WERI-Rb-1 (cell line): ENCODE results near the gene CDH19.

ENCODE experiments used
- DNase-seq: peaks from one replicate; pipeline ENCODE4 v3.0.0-alpha.2; 2020
- H3K27ac ChIP-seq: fragments of 250-450 bp; sonication (Bioruptor Pico); 2 replicates; pipeline ENCODE4 v1.5.1; 2020; ENCODE audit warnings: mild to moderate bottlenecking, moderate library complexity
- H3K27me3 ChIP-seq: fragments of 250-450 bp; sonication (Bioruptor Pico); 2 replicates; pipeline ENCODE4 v1.5.1; 2021; ENCODE audit warnings: mild to moderate bottlenecking, low read depth, moderate library complexity; ENCODE audit not compliant: insufficient read depth, severe bottlenecking
- H3K36me3 ChIP-seq: fragments of 250-450 bp; sonication (Bioruptor Pico); 2 replicates; pipeline ENCODE4 v1.5.1; 2020; ENCODE audit warnings: mild to moderate bottlenecking, moderate library complexity
- H3K4me3 ChIP-seq: 2 replicates; pipeline ENCODE4 v1.5.1; 2011; ENCODE audit warnings: low read depth, mild to moderate bottlenecking, control low read depth, low read length
- H3K9me3 ChIP-seq: fragments of 250-450 bp; sonication (Bioruptor Pico); 2 replicates; pipeline ENCODE4 v1.5.1; 2021; ENCODE audit warnings: mild to moderate bottlenecking, moderate library complexity; ENCODE audit not compliant: severe bottlenecking
- CTCF ChIP-seq: IDR thresholded peaks from 2 replicates; pipeline ENCODE4 v1.5.1; 2011; ENCODE audit warnings: low read depth, mild to moderate bottlenecking, control low read depth, inconsistent platforms, low read length

Gene CDH19

DNA sequence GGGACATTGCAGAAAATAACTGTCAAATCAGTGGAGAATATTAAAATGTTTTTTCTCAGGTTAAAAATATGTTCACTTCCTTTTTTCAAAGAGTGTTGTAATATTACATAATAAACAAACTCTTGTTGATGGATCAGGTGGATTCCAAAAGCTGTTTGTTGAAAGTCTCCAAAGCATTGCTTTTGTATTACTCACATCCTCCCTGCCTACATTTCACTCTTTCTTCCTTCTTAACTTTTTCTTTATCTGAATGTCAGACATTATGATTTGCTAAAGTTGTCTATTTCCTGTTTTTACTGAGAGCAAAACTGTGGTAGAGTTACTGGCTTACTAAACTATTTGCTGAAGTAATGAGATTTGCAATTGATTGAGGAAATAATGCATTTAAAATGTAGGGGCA is 92.1 kb downstream of the CDH19 start:
- TF ChIP-seq CTCF = no peak
- Histone ChIP-seq H3K9me3 (no peaks in the 10 kb centered on the region), H3K4me3 (no peak overlapping the region), H3K27ac (no peak overlapping the region), H3K27me3 (no peaks in the 10 kb centered on the region), H3K36me3 (no peaks in the 10 kb centered on the region)
- no peak for DNase-seq

- no peak overlapping the region for H3K27ac ChIP-seq
Observed at GRCh38 chr18:66511289-66511688, 92.6 kb downstream of the CDH19 start.

GRCh38 chr18:66510357-66511045 is 93.4 kb downstream of the CDH19 start:
- no peak overlapping the region for H3K27ac ChIP-seq

More at GRCh38 chr18:66511289-66511688, 92.6 kb downstream of the CDH19 start:
- no peaks in the 10 kb centered on the region for H3K36me3 ChIP-seq
- TF ChIP-seq CTCF = no peak
- DNase-seq = no peak
- H3K4me3 ChIP-seq = no peak overlapping the region
- H3K9me3 ChIP-seq = no peaks in the 10 kb centered on the region
- no peaks in the 10 kb centered on the region for H3K27me3 ChIP-seq

DNA sequence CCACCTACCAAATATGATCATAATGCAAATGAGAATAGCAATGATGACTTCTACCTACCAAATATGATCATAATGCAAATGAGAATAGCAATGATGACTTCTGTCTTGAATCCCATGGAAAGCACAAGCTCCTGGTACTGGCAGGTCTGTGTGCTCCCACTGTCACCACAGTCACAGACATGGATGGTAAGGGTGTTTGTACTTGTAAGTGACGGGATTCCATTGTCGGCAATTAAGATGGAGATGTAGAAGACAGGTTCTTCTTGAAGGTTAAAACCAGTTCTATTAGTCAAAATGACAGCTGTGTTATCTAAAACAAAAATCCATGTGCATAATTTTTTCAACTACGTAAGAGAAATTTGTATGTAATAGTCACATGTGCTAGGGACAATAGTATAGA is 95.0 kb downstream of the CDH19 start:
- Histone ChIP-seq H3K4me3 (no peak overlapping the region), H3K27ac (no peak overlapping the region), H3K36me3 (no peaks in the 10 kb centered on the region), H3K9me3 (no peaks in the 10 kb centered on the region), H3K27me3 (no peaks in the 10 kb centered on the region)
- TF ChIP-seq CTCF = no peak
- no peak for DNase-seq

More at GRCh38 chr18:66510357-66511045, 93.4 kb downstream of the CDH19 start:
- Histone ChIP-seq H3K4me3 (no peak overlapping the region), H3K36me3 (no peaks in the 10 kb centered on the region), H3K9me3 (no peaks in the 10 kb centered on the region), H3K27me3 (no peaks in the 10 kb centered on the region)
- DNase-seq = no peak
- TF ChIP-seq CTCF = no peak

- DNase-seq = no peak
- no peaks in the 10 kb centered on the region for H3K36me3 ChIP-seq
- TF ChIP-seq CTCF = no peak
- no peaks in the 10 kb centered on the region for H3K27me3 ChIP-seq
- no peaks in the 10 kb centered on the region for H3K9me3 ChIP-seq
- no peak overlapping the region for H3K4me3 ChIP-seq
- H3K27ac ChIP-seq = no peak overlapping the region
Observed at GRCh38 chr18:66506178-66506577, 97.7 kb downstream of the CDH19 start.

DNA sequence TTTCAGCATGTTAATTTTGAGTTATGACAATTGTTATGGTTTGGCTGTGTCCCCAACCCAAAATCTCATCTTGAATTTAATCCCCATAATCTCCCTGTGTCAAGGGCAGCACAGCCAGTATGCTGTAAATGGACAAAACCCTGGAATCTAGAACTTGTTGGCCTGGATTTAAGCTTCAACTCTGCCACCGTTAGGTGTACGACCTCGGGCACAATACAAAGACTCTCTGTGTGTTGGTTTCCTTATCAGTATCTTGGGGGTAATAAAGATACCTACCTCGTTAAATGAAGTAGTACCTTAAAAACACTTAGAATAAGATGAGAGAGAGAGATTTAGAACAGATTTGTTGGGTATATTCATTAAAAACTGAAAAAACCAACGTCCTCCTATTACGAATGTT is 106.5 kb downstream of the CDH19 start:
- no peak for TF ChIP-seq CTCF
- DNase-seq = no peak
- no peak overlapping the region for H3K4me3 ChIP-seq
- no peaks in the 10 kb centered on the region for H3K27me3 ChIP-seq
- H3K36me3 ChIP-seq = no peaks in the 10 kb centered on the region
- H3K9me3 ChIP-seq = no peaks in the 10 kb centered on the region
- H3K27ac ChIP-seq = no peak overlapping the region
